ENCODE measurements around the gene LBR.

LBR gene

DNA sequence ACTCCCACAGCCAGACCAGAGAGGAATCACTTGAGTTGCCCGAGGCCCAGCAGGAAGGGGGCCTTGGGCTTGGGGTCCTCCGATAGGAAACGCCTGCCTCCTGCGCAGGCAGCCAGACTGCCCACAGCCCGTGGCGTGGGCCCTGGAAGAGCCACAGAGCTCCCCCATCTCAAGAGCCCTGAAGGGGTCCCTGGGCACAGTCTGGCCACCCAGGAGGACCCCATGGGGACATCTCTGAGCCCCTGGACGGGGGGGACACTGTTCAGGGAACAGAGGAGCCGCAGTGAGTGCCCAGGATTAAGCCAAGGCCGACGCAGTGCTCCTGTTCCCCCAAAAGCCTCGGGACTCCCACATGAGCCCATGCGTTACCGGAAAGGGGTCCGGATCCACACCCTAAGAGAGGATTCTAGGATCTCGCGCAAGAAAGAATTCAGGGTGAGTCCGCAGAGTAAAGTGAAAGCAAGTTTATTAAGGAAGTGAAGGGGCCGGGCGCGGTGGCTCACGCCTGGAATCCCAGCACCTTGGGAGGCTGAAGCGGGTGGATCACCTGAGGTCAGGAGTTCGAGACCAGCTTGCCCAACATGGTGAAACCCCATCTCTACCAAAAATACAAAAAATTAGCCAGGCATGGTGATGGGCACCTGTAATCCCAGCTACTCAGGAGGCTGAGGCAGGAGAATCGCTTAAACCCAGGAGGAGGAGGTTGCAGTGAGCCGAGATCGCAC, 38.1 kb upstream of the LBR start:
- no peak overlapping the region for H3K27ac ChIP-seq
- TF ChIP-seq, protein P1, sequence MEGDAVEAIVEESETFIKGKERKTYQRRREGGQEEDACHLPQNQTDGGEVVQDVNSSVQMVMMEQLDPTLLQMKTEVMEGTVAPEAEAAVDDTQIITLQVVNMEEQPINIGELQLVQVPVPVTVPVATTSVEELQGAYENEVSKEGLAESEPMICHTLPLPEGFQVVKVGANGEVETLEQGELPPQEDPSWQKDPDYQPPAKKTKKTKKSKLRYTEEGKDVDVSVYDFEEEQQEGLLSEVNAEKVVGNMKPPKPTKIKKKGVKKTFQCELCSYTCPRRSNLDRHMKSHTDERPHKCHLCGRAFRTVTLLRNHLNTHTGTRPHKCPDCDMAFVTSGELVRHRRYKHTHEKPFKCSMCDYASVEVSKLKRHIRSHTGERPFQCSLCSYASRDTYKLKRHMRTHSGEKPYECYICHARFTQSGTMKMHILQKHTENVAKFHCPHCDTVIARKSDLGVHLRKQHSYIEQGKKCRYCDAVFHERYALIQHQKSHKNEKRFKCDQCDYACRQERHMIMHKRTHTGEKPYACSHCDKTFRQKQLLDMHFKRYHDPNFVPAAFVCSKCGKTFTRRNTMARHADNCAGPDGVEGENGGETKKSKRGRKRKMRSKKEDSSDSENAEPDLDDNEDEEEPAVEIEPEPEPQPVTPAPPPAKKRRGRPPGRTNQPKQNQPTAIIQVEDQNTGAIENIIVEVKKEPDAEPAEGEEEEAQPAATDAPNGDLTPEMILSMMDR (IDR thresholded peaks at IDR 0.05), result no peak
- no peak for TF ChIP-seq ZFX (IDR thresholded peaks at IDR 0.05; ENCODE audit: borderline replicate concordance)

DNA sequence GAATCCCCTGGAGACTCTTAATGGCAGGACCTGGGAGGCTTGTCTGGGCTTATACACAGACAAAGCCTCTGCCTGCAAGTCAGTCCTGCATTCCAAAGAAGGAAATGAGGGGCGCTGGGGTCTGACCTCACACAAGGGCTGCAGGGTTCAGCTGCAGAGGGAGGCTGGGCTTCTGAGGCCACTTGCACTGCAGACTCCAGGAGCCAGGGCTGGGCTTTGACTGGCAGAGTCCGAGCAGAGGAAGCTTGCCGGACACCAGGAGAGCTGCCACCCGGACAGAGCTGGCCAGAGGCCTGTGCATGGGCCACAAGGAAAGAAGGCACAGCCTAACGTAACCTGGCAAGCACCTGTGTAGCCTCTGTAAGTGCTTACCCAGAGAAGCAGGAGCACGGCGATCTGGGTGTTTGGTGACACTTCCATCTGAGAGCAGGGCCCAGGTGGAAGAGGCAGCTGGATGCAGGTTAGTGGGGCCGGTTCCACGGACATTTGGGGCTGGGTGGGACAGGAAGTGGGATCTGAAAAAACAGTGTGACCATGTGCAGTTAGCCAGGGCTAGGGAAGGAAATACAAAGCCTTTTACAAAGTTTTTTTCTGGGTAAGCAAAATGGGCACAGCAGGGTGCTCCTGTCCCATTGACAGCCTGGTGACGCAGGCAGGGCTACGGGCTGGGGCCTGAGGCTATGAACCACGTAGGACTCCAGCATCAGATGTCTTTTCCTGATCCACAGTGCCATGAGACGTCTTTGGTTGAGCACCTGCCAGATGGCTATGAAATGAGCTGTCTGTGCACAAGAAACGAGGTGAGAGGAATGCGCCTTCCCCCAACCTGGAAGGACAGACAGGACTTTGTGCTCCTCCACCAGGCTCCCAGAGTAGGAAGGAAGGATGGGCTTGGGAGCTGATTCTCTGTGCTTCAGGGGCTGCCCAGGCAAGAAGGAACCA, 37.3 kb upstream of the LBR start:
- no peak overlapping the region for H3K27ac ChIP-seq

DNA sequence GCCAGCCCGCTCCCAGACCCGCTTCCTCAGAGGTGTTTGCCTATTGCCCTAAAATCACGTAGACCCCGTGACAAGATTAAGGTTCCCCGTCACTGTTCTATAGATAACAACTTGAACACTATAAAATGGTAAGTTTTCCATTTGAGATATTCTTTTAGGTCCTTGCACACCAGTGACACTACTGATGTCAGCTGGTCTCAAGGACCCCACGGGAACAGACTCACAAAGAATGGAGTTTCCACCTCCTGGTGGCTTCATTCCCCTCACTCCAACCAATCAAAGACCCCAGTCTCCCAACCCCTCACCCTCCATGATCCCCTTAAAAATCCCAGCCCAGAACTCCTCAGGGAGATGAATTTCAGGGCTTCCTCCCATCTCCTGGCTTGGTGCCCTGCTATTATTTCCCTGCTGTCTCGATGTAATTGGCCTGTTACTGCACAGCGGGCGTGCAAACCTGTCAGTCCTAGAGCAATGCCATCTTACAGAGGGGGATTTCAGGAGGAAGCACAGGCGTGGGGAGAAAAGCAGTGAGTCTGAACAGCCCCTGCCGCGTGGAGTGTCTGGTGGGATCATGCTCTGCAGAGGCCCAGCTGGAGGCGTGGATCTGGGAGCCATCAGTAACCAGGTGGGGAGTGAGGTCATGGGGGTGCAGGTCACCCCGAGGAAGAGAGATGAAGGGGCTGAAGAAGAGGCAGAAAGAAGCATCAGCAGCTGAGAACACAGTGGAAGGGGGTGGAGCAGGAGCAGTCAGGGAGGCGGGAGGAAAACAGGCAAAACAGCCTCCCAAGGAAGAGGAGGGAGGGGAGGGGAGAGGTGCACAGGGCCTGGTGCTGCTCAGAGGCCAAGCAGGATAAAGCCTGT, 35.1 kb upstream of the LBR start:
- H3K27ac ChIP-seq, result no peak overlapping the region
- TF ChIP-seq, protein P1 (IDR thresholded peaks at IDR 0.05), result no peak

More for the DNA sequence above, 37.3 kb upstream of the LBR start:
- TF ChIP-seq, protein P1 (IDR thresholded peaks at IDR 0.05), result no peak
- no peak for TF ChIP-seq ZFX (IDR thresholded peaks at IDR 0.05; ENCODE audit: borderline replicate concordance)

DNA sequence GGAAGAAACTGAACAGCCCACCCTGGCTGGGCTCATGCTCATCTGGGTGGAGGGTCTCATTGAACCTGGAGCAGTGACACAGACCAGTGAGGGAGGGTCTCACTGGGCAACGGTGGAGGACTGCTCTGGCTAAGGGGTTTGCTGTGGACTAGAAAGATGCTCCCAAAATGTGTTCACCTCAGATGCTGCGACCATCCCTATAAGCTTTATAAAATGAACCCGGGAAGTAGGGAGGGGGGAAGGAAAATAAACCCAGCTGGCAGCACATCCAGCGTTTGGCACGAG, 34.5 kb upstream of the LBR start:
- H3K27ac ChIP-seq, result no peak overlapping the region
- no peak for TF ChIP-seq ZFX (IDR thresholded peaks at IDR 0.05; ENCODE audit: borderline replicate concordance)
- TF ChIP-seq, protein P1 (IDR thresholded peaks at IDR 0.05), result no peak

DNA sequence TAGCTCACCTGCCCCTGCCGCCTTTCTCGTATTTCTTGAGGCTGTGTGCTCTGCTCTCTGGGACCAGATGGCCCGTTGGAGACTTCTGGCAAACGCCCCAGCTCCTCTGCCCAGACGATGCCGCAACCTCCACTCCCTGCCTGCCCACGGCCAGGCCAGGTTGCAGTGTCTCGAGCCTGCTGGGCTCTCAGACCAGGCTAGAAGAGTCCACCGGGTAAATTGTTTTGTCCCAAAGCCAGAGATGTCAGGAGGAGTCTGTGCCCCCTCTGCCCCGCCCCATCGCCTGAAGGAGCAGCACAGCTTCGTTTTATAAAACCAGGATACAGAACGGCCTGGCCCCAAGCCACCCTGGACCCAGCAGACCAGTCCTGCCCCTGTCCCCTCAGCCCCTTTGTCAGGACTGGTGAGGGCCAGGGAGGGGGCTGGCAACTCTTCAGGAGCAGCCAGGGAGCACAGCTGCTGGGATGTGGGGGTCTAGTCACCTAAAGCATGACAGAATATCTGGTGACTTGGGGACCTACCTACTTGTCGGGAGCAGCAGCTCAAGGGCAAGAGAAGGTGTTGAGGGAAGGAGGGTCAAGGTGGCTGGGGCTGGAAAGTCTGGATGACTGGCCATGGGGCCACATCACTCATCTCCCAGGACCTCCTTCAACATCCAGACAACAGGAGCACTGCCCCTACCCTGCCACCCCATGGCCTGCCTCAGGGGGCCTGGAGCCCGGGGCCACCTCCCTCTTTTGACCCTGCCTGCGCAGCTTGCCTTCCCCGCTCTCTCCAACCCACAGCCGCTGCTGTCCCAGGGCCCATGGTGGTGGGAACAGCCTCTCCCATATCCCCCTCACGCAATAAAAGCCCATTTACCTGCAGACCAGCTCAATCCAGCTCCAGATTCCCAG, 33.9 kb upstream of the LBR start:
- TF ChIP-seq, protein P1 (IDR thresholded peaks at IDR 0.05), result no peak
- H3K27ac ChIP-seq, result no peak overlapping the region

DNA sequence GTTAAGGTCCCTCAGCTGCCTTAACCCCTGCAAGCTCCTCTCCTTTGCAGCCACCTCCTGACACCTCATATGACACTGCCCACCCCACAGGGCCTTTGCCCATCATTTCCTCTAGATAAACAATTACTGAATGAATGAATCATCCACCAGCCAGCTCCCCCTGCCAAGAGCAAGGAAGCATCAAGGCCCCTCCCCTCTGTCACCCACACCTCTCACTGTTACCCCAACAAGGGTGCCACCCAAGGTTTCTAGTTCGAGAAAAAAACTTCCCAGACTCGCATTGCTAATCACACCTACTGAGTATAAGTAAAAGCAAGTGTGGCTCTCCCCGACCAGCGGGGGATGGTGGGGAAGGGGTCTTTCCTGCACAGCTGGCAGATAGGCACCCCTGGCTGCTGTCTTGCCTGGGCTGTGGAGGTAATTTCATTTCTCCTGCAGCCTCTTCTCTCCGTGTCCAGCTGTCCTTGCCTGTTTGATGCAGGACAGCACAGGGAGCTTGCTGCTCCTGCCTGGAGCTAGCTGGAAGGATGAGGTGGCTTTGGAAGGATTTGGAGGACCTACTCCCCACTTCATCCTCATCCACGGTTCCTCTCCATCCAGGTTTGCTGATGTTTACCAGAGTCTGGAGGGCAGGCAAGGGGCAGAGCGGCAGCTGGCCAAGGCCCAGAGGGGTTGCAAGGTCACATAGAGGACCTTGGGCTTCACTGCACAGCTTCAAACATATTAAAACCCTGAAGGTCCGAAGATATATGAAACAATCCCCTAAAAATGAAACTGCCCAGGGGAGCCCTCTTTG, 33.1 kb upstream of the LBR start:
- H3K27ac ChIP-seq, result no peak overlapping the region
- TF ChIP-seq, protein P1 (IDR thresholded peaks at IDR 0.05), result no peak
- no peak for TF ChIP-seq ZFX (IDR thresholded peaks at IDR 0.05; ENCODE audit: borderline replicate concordance)
